GM12801 (cell line): ENCODE data around the gene MACF1.

ENCODE experiments used
- CTCF ChIP-seq: IDR thresholded peaks from one replicate; pipeline ENCODE4 v1.5.1; 2011; ENCODE audit warnings: control low read depth; ENCODE audit not compliant: insufficient read length; ENCODE audit errors: extremely low read depth

MACF1 gene

DNA sequence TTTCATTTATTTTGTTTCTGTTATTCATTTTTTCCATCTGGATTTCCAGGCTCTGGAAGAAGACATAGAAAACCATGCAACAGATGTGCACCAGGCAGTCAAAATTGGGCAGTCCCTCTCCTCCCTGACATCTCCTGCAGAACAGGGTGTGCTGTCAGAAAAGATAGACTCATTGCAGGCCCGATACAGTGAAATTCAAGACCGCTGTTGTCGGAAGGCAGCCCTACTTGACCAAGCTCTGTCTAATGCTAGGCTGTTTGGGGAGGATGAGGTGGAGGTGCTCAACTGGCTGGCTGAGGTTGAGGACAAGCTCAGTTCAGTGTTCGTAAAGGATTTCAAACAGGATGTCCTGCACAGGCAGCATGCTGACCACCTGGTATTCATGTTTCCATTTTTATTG lies 223.4 kb downstream of the MACF1 start:
- TF ChIP-seq CTCF, result no peak

DNA sequence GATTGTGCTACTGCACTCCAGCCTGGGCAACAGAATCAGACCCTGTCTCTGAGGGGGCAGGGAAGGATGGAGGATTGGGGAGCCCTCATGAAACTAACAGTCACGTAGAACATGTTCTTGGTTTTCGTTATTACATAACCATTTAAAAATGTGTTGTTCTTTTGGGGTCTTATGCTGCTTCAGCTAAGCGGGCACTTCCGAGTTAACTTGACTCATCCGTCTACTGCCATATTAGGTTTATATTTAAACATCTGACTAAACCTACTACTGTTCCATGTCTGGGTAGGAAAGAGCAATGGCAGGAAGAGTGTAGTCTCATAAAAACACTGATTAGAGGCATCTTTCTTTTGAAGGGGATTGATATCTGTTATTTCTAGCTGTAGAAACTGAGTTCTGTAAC lies 227.4 kb downstream of the MACF1 start:
- TF ChIP-seq CTCF, result no peak

DNA sequence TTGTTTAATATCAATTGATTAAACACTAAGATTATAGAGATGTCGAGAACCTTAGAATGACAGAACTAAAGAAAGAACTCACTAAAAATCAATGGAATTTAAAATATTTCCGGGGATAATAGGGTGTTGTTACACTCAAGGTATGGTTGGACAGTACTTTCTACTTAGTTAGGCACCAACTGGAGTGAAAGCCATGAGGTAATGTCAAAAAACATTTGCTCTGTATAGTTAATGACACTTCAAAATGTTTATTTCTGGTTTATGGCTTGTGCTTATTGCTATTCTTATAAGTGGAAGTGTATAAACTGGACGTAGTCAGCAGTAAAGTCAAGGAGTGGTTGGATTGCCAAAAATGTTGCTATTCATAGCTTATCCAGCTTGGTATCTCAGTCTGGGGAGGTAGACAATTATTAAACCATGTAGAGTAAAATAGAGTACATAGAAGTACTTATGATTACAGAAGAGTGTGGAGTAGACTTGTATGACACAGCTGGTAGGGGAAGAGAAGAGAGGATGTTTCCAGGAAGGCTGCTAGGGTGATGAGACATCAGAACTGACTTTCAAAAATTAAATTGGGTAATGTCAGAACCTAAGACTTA lies 230.4 kb downstream of the MACF1 start:
- no peak for TF ChIP-seq CTCF

DNA sequence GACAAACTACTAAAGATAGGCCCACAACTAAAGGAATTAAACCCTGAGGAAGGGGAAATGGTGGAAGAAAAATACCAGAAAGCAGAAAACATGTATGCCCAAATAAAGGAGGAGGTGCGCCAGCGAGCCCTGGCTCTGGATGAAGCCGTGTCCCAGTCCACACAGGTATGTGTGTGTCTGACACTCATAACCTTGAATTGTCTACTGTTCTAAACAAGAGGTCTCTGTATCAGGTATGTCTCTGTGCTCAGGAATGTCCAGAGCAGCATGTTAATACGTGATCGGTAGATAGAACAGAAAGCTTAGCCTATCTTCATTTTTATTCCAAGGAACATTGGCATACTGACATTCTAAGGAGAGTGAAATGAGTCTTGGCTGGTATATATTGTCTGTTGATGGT lies 231.1 kb downstream of the MACF1 start:
- TF ChIP-seq CTCF, result no peak

GRCh38 chr1:39436842-39437241 lies 232.3 kb downstream of the MACF1 start:
- no peak for TF ChIP-seq CTCF

DNA sequence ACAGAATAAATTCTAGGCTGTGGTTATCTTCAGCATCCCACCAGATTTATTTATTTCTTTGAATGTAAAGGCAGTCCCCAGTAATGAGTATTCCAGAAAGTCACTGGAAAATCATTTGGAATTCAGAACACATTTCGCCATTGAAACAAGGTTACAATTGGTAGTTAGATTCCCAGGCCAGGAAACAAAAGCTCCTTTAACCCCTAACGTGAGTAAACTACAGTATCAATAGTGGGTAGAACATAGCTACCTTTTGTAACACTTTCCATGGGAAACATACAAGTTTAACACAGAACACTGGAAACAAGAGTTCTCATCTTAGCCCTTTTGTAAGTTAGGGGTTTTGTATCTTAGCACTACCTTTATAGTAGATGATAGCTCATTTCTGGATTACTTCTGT lies 233.5 kb downstream of the MACF1 start:
- no peak for TF ChIP-seq CTCF

DNA sequence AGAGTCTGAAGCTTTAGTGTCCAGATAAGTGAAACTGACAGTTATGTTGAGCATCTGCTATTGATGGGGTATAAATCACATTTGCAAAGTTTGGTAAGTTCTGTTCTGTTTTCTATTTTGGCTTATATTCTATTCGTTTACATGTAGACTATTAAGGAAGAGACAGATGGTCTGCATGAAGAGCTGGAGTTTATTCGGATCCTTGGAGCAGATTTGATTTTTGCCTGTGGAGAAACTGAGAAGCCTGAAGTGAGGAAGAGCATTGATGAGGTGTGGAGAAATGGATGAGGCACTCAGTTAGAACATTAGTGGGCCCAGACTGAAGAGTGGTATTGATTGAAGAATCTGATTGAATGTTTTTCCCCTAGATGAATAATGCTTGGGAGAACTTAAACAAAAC lies 236.4 kb downstream of the MACF1 start:
- no peak for TF ChIP-seq CTCF
